GM12865 (cell line): Measurements from ENCODE around the gene RPL13A.

Experiments used
- DNase-seq: peaks from one replicate; pipeline ENCODE4 v3.0.0; 2010; ENCODE audit warnings: low read depth
- H3K4me3 ChIP-seq: 2 replicates; pipeline ENCODE4 v1.5.1; 2011; ENCODE audit warnings: mild to moderate bottlenecking, low read depth, low read length, control low read depth
- TF ChIP-seq, protein P1 (sequence below): IDR thresholded peaks from 2 replicates; pipeline ENCODE4 v1.5.1; 2011; ENCODE audit warnings: low read length, control low read depth, low read depth, inconsistent platforms; ENCODE audit not compliant: insufficient read depth; ENCODE audit errors: missing control alignments

Gene RPL13A

DNA sequence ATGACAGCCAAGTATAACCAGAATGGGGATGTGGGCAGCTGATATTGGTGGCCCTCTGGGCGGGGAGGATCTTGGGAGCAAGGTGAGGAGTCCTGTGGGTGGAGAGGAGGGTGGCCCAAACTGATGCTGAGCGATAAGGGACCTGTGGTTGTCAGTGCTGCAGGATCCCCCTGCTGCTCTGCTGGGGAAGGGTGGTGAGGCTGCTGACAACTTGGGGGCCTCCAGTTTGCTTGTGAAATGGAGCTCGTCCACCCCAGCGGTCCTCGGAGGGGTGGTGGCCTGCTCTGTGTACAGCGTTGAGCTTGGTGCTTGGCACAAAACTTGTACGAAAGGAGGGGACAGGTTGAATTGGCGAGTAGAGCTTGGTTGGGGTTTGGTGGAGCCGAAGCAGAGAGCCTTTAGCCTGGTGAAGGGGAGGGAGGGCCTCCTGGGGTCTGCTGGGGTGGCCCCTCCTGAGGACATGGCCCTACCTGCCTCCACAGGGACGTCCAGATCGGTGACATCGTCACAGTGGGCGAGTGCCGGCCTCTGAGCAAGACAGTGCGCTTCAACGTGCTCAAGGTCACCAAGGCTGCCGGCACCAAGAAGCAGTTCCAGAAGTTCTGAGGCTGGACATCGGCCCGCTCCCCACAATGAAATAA, 11.7 kb downstream of the RPL13A start:
- H3K4me3 ChIP-seq: peak overlapping the region; percentile 92
- no peak for DNase-seq
- TF ChIP-seq, protein P1, sequence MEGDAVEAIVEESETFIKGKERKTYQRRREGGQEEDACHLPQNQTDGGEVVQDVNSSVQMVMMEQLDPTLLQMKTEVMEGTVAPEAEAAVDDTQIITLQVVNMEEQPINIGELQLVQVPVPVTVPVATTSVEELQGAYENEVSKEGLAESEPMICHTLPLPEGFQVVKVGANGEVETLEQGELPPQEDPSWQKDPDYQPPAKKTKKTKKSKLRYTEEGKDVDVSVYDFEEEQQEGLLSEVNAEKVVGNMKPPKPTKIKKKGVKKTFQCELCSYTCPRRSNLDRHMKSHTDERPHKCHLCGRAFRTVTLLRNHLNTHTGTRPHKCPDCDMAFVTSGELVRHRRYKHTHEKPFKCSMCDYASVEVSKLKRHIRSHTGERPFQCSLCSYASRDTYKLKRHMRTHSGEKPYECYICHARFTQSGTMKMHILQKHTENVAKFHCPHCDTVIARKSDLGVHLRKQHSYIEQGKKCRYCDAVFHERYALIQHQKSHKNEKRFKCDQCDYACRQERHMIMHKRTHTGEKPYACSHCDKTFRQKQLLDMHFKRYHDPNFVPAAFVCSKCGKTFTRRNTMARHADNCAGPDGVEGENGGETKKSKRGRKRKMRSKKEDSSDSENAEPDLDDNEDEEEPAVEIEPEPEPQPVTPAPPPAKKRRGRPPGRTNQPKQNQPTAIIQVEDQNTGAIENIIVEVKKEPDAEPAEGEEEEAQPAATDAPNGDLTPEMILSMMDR: no peak

DNA sequence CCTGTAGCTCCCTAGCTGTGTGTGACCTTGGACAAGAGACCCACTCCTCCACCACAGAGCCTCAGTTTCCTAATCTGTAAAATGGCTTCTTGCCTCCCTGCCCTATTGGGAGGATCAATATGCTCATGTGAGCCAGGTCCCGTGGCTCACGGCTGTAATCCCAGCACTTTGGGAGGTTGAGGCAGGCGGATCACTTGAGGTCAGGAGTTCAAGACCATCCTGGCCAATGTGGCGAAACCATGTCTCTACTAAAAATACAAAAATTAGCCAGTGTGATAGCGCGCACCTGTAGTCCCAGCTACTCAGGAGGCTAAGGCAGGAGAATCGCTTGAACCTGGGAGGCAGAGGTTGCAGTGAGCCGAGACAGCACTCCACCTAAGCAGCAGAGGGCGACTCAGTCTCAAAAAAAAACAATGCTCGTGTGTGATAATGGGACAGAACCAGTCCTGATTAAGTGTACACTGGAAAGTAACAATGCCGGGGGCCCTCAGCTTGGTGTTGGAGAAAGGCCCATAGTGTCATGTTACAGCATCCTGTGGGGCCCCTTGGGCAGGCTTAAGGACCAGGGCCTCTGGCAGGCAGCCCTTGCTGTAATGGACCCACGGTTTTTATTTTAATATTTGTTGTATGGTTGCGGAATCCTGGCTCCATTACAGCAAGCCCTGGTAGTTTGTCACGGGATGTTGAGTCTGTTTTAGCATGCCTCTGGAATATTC, 15.6 kb downstream of the RPL13A start:
- no peak overlapping the region for H3K4me3 ChIP-seq
- DNase-seq: peak; percentile 64
- TF ChIP-seq, protein P1: peak; percentile 54

DNA sequence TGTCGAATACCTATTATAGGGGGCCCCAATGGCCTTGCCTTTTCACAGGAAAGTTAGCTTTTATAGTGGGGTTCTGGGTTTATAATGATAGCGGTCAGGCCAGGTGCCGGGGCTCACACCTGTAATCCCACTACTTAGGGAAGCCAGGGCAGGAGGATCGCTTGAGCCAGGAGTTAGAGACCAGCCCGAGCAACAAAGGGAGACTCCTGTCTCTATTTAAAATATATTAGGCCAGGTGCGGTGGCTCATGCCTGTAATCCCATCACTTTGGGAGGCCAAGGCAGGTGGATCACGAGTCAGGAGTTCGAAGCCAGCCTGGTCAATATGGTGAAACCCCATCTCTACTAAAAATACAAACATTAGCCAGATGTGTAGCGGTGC, 16.2 kb downstream of the RPL13A start:
- no peak for DNase-seq
- H3K4me3 ChIP-seq: no peak overlapping the region
- TF ChIP-seq, protein P1: no peak

DNA sequence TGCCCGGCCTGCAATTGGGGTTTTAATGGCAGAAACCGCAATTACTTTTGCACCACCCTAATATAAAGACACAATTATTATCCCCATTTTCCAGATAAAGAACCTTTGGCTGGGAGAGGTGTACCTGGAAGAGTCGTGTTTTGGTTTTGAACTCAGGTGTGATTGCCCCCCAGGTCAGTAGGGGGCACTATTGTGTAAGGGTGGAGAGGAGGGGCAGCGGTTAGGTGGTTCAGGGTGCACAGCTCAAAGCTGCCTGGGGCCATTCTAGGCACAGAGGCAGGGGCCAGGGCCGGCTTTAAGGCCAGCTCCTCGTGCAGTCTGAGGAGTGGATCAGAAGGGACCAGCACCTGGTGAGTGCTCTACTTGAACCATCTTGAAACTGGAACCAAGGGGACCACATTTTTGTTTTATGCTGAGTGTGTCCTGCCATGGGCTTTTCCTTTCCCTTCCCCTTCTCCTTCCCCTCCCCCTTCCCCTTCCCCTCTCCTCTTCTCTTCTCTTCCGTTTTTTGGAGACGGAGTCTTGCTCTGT, 19.2 kb downstream of the RPL13A start:
- peak; percentile 78 for DNase-seq
- TF ChIP-seq, protein P1: peak; percentile 93
- H3K4me3 ChIP-seq: no peak overlapping the region

DNA sequence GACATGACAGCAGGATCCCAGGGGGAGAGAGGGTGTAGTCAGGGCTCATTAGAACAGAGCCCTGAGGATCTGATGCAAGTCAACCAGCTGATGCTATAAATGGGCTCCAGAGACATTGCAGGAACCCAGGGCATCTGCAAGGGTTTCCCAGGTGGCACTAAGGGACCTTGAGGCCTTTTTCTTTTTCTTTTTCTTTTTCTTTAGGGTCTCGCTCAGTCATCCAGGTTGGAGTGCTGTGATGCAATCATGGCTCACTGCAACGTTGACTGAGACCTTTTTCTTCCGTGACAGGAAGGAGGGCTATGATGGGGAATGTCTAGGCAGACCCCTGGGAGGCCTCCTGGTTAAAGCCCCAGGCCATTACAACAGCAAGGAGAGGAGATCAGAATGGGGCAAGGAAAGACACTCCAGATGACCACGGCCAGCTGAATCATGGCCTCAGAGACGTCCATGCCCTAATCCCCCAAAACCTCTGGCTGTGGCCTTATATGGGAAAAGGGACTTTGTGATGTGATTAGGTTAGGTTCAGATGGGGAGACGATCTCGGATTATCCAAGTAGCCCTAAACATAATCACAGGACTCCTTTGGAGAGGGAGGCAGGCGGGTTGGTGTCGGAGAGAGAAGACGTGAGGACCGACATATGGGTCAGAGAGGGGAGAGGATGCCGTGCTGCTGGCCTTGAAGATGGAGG, 20.5 kb downstream of the RPL13A start:
- no peak for DNase-seq
- H3K4me3 ChIP-seq: no peak overlapping the region
- TF ChIP-seq, protein P1: no peak

DNA sequence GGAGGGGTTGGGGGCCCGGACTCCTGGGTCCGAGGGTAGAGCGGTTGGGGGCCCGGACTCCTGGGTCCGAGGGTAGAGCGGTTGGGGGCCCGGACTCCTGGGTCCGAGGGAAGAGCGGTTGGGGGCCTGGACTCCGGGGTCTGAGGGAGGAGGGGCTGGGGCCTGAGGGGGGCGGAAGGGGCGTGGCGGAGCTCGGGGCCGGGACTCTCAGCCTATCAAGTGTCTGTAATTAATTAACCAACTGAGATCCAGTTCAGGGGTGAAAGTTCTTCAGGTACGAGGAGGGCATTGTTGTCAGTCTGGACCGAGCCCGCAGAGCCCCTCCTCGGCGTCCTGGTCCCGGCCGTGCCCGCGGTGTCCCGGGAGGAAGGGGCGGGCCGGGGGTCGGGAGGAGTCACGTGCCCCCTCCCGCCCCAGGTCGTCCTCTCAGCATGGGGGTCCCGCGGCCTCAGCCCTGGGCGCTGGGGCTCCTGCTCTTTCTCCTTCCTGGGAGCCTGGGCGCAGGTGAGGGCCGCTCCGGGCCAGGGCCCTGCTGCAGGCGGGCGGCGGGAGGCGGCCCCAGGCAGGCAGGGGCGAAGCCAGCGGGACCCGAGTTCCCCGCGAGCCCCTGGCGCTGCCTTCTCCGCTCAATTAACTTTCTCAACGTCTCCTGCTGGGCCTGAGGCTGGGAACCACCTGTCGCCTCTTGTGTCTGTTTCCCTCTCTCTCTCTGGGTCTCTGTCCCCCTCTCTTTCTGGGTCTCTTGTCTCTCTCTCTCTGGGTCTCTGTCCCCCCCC, 25.8 kb downstream of the RPL13A start:
- DNase-seq: no peak
- TF ChIP-seq, protein P1: no peak
- no peak overlapping the region for H3K4me3 ChIP-seq
